GM23248 (cell line): ENCODE results near the gene NT5M.

Source experiments
- EZH2 ChIP-seq: fragments of 200-600 bp; sonication (generic); IDR thresholded peaks from 2 replicates; pipeline ENCODE4 v1.6.1; 2018; ENCODE audit warnings: antibody characterized with exemption, mild to moderate bottlenecking; ENCODE audit not compliant: insufficient read depth, poor library complexity, severe bottlenecking
- EZH2phosphoT487 ChIP-seq: fragments of 200-600 bp; sonication (generic); IDR thresholded peaks from 2 replicates; pipeline ENCODE4 v1.6.1; 2018; ENCODE audit warnings: antibody characterized with exemption, moderate library complexity, mild to moderate bottlenecking, low read depth; ENCODE audit not compliant: insufficient read depth

DNA sequence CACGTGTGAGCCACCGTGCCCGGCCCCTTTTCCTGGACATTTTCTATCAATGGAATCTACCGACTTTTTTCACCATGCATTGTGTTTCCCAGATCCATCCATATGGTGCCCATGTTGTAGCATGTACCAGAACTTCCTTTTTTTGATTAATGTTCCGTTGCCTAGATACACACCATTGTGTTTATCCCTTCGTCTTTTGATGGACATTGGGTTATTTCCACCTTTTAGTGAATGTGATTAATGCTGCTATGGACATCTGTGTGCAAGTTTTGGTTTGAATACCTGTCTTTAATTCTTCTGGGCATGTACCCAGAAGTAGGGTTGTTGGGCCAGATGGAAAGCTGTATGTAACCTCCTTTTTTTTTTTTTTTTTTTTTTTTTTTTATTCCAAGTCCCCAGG lies 79.8 kb downstream of the NT5M start:
- TF ChIP-seq EZH2phosphoT487 (no peak), EZH2 (no peak)
